Fibroblast of skin of left quadriceps (primary cell): ENCODE results near the gene CAMTA1.
A peak's percentile ranks its signal among the peaks of the same experiment; 100 is the strongest.
"Not testable (repeated sequence)": the region's sequence is repeated elsewhere in the genome, so short reads cannot be mapped to it uniquely, and the experiment has no call there.

Experiments
- DNase-seq, 2 experiments: peaks; one replicate each; pipeline ENCODE4 v3.0.0-alpha.2; 2013; ENCODE audit warnings: low read depth in 2 of 2

Gene CAMTA1

DNA sequence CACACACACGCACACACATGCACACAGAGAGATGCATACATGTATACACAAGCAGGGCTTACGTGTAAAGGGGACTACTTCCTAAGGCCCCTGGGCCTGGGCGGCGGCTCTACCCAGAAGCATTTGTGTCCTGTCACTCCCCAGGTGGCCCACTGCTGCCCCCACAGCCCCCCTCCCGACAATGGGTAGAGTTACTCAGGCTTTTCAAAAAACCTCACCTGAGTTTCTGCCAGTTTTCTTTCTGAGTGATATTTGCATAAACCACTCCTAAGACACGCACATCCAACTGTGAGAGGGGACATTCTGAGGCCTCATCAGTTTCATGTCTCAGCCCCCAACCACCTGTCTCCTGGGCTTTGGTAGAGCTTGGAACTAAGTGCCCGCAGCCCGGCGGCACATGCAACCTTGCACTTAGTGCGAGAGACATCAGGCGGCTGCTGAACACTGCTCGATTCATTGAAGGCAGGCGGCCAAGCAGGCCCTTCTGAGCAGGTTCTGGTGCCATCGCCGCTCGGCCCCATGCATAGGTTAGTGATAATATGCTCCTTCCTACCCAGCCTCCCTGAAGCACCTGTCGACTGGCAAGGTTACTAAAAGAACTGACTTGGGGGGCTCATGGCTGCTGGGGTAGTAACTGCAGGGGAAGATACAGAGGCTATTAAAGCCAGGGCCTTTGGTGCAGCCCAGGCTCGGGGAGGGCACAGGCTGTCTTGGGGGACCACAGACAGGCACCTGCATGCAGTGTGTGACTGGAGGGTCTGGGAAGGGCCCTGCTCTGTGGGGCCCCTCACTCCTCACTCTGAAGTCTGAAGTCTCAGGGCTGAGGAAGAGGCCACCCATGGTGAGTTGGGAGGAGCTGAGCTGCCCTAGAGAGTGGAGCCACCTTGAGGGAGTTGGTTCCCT lies 621.6 kb downstream of the CAMTA1 start:
- no peak for DNase-seq

DNA sequence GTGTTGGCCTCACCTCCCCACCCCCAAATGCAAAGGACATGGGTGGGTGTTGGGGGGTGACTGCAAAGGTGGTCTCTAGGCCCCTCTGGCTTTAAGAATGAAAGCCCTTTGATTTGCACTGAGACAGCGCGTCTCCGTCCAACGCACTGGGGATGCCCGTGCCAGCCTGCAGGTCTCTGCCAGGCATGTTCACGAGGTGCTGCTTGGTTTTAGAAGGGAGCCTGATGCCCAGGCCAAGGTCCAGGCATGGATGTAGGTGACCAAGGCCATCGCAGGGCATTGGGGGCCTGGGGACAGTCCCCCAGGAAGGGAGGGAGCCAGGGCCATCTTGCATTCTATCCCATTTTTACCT lies 622.3 kb downstream of the CAMTA1 start:
- DNase-seq, result no peak

DNA sequence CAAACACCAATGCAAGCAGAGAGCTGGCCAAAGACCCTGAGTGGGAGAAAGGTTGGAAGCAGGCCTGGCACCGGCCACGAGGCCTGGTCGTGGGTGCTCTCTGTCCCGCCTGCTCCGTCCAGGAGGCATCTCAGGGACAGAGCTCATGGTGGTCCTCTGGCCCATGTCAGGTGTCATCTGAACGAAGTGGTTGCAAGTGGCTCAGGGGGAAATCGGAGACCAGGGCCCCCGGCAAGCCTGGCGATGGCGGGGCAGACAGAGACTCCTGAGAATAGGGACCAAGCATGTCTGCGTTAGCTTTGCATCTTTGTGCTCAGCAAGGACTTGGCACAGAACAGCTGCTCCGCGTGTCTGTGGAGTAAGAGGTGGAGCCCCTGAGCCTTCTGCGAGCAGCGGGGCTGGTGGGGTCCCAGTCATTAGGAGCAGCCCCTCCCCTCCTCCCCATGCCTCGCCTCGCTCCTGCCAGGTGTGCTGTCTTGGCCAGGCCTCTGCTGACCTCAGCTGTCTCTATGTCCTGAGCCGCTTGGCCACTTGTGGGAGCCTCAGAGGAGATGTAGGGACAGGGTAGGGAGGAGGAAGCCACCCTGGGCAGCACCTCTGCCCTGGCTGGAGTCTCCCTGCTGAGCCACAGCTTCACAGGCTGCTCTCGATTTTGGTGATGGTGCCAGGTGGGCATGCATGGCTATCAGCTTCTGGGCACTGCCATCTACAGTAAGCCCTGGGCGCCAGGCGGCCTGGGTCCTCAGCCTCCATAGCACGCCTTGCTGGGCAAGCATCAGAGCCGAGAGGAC lies 622.9 kb downstream of the CAMTA1 start:
- no peak for DNase-seq

DNA sequence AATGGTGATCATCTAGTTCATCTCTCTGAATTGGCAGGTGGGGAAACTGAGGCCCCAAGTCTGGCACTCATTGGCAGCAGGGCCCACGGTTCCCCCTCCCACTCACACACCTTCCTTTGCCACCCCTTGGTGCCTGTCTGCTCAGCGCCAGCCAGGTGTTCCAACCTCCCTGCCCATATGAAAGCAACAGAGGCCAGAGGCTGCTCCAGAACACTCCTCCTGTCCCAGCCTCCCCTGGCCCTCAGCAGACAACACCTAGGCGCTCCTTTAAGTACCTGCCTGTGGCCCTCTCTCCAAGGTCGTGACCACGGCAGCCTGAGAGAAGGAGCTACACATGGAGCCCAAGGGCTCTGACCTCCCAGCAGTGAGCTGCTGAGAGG lies 623.5 kb downstream of the CAMTA1 start:
- no peak for DNase-seq

DNA sequence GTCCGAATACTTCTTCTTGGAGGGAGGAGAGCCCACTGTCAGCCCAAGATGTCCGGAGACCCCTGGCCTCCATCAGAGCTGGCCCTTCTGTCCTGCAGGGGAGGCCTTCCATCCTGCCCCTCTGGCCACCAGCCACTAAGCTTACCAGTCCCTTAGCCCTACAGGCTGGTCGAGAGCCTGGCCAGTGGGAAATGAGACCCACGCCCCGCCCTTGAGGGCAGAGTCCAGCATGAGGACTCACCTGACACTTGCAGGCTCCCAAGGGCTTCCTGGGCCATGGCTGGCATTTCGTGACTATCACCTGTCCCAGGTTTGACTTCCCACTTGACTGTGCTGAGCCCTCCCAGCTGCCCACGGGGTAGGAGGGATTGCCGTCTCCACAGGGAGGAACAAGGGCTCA lies 624.0 kb downstream of the CAMTA1 start:
- DNase-seq, result no peak

DNA sequence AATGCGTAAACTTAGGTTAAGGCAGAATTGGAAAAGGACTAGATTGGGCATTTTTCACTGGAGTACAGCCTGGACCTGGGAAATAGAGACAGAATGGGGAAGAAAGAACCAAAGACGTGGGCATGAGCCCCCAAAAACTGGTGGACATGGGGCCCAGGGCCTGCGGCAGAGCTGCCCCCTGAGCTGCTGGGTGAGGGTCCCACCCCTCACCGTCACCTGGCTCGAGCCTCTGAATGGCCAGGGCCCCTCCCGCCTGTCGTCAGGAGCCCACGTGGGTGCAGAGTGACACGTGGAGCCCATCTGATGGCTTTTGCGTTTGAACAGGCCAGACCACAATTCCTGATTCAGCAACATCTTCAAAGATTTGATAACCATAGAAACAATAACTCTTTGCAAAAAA lies 624.9 kb downstream of the CAMTA1 start:
- no peak for DNase-seq

DNA sequence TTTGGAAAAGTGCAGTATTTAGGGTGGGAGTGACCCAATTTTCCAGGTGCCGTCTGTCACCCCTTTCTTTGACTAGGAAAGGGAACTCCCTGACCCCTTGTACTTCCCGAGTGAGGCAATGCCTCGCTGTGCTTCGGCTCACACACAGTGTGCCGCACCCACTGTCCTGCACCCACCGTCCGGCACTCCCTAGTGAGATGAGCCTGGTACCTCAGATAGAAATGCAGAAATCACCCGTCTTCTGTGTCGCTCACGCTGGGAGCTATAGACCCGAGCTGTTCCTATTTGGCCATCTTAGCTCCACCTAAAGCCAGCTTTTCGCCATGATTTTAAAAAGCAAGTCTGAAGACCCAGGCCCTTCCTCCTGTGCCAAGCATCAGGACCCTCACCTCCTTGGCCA lies 632.4 kb downstream of the CAMTA1 start:
- not testable (repeated sequence) for DNase-seq

DNA sequence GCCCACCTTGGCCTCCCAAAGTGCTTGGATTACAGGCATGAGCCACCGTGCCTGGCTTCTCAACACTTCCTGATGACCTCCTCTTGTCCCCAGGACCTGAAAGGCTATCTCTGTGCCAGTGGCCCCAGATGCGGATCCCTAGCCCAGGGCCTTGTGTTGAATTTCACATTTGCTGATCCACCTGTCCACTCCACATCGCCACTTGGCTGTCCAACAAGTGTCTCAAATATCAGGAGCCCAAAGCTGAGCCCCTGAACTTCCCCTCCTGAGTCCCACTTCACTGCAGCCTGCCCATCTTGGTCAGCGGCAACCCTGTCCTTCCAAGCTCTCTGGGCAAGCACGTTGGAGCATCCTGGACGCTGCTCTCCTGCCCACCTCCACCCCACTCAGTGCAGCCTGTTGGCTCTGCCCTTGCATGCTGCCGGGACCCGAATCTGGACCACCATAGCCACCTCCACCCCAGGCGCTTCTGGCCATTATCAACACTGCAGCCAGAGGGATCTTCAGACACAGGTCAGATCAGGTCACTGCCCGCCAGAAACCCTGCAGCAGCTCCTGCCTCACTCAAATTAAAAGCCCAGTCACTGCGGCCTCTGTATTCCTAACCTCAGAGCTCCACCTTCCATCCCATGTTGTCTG lies 633.3 kb downstream of the CAMTA1 start:
- DNase-seq, result no peak

DNA sequence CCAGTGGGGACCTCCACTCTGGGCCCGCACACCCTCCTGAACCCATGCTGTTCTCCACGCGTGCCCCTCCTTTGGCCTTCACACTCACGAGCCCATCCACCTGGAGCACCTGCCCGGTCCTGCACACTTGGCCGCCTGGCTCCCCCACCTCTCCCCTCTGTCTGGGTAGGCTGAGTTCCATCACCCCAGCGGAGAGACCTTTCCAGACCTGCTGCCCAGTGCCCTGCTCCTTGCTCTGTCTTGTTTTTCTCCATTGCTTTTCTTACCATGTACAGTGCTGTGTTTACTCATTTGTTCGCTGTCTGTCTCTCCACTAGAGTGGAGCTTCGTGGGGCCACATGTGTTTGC lies 634.8 kb downstream of the CAMTA1 start:
- DNase-seq, result no peak

DNA sequence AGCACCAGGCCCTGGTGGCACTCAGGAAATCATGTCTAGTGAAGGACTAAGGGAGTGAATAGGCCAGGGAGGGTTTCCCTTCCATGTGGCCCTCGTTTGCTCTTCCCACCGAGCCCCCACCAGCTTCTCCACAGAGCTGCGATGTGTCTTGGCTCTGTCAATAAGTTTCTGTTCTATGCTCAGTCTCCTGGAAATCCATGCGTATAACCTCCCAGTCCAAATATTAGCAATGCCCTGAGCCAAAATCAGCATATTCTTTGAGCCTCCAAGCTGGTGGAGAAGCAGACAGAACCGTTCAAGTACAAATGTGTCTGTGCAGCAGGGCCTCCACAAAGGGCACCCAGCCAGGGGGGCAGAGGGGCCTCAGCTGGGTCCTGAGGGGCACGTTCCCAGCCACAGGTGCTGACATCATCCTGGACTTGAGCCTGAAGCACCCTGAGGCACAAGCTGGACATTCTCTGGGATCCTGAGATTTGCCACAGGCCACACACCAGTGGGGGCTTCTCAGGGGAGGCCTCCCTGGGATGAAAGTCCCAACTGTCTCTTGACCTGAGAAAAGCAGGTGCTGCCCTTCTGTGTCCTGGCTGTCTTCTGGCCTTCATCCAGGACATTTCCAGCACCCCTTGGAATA lies 635.3 kb downstream of the CAMTA1 start:
- DNase-seq, result no peak

DNA sequence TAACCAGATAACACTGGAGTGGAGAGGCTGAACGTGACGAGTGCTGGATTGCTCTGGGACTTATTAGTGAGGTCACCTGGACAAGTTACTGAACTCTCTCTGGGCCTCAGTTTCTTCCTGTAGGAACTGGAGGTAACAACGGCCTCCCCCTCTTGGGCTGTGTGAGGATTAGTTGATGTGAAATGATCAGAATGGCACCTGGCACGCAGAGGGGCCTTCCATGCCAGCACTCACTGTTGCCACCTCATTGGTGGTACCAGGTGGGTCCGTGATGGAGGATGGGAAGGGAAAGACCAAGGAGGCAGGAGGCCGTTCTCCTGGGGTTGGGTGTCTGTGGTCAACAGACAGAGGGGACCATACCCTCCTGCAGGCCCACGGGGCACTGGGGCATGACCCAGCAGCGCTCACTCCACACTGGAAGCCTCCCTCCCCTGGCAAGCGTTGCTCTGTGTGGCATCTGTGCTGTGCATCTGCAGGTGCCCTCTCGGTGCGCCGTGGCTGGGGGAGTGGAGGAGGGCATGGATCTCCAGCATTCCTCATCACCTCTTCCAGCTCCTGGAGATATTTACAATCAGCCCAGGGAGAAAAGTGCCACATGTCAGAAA lies 636.3 kb downstream of the CAMTA1 start:
- DNase-seq, result no peak

DNA sequence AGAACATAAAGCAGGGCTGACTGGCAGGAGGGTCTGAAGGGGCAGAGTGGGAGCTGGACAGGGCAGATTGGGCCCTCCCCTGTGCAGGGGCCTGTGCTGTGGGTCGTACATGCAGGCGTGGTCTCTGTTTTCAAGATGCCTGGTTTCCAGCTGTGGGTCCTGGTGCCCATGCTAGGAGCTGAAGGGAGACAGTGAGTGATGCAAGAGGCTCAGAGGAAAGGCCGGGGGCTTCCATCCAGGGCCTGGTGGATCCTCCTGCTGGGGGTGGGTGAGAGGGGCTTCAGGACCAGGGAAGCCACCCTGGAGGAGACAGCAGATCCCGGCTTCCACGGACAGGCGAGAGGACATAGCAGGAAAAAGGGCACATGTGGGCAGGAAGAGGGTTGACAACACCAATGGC lies 636.8 kb downstream of the CAMTA1 start:
- no peak for DNase-seq

DNA sequence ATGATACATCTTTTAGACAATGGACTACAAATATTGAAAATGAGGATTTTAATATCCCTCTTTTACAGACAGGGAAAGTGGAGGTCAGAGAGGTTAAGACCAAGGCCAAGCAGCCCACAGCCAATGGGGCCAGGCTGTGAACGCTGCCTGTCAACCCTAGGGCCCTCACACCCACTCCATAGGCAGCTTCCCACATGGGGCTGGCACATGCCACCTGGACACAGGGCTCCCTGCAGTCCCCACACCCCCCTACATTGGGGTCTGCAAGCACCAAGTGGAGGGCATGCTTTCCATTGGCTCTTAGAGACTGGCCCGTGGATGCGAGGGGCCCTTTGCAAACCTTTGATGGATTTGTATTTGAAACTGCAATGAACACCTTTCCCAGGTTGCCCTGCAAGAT lies 637.3 kb downstream of the CAMTA1 start:
- DNase-seq, result no peak

DNA sequence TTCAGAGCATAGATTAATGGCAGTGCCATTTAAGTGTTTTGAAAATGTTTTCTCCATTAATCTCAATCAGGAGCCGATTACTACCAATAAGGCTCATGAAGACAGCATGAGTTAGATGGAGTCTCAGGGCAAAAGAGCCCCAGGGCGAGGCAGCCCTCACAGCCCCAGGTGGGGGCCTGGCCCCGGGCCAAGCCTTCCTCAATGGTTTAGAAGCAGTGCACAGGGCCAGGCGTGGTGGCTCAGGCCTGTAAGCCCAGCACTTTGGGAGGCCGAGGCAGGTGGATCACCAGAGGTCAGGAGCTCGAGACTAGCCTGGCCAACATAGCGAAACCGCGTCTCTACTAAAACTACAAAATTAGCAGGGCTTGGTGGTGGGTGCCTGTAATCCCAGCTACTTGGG lies 637.7 kb downstream of the CAMTA1 start:
- DNase-seq, result no peak

DNA sequence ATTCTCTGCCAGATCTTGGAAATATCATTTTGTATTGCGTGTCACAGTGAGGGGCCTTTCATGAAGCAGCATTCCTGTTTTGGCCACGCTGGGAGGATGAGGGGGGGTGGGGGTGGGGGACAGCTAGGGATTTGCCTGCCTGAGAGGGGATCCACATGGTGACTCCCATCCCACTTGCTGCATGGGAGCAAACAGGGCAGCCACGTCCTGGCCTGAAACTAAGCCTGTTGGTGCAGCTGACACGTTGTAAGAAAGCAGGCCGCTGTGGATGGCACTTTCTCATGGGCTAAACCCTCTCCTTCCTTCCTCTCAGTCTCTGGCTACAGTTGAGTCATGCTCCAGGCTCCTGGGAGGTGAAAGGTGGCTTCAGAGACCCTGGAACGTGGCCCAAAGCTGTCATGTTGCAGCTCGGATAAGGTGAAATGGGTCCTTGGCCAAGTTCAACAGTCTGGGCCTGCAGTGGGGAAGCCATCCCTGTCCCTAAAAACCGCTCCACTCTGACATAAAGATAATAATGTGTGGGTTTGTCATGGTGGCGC lies 639.2 kb downstream of the CAMTA1 start:
- DNase-seq, result no peak

DNA sequence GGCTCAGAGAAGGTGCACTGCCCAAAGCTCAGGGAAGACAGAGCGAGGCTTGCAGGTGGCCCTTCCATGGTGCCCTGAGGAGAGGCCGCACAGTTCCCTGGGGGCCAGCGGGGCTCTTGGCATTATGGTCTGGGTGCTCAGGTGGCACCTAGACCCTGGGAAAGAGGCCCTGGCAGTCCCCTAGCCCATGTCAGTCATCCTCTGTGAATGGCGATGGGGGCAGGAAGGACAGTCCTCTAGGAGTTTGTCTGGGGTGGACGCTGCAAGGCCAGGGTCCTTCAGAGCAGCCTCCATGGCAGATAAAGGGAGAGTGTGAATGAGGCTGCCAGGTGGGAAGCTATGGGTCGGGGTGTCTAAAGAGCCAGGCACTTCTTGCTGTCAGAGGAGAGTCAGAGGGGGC lies 640.0 kb downstream of the CAMTA1 start:
- no peak for DNase-seq

DNA sequence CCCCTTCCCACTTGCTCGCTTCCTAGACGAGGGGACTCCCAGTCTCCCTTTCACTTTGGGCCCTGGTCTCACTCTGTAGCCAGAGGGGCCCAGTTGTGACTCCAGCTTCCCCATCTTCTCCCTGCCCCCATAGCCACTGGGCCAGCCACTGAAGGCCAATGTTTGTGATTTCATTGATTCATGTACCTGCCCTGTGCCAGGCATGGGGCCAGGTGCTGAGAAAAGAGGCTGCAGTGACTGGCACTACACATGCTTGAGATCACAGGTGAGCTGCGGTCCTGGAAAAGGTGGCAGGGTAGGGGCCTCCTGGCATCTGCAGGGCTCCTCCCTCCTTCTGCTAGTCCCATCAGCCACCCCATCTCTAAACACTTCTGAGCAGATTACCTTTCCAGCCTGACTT lies 640.5 kb downstream of the CAMTA1 start:
- no peak for DNase-seq

DNA sequence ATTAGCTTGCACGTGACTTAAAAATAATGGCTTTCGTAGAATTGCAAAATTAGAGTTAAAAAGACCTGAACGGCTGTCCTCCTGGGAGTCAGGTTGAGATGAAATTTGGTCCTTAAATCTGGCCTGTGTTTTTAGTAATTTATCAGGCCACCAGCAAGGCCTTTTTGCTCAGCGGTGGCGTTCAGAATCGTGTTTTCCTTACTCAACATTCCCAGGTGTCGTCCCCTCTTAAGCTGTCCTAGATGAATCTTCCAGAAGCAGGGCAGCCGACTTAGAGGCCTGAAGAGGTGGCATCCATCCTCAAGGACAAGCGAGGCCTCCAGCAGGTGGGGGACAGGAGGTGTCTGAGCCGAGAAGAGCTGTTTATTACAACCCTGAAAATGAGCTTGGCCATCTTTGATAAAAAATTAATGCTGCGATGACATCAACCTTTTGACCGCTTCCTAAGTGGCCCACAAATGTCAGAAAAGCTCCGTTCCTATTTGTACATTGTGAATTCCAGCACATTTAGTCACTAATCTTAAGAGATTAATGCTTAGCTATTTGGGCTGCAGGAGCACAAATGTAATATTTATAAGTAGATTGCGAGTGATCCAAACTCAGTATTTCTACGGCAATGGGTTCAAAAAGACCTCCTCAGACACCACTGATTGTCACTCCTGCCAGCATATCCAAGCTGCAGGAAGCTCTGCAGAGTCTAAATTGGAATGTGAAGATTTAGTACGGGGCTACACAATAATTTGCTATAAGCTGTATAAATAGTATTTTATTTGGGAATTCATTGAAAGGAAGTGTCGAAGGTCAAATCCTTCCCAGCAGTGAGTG lies 641.7 kb downstream of the CAMTA1 start:
- peak in 1 of 2 experiments; percentile 12 for DNase-seq

DNA sequence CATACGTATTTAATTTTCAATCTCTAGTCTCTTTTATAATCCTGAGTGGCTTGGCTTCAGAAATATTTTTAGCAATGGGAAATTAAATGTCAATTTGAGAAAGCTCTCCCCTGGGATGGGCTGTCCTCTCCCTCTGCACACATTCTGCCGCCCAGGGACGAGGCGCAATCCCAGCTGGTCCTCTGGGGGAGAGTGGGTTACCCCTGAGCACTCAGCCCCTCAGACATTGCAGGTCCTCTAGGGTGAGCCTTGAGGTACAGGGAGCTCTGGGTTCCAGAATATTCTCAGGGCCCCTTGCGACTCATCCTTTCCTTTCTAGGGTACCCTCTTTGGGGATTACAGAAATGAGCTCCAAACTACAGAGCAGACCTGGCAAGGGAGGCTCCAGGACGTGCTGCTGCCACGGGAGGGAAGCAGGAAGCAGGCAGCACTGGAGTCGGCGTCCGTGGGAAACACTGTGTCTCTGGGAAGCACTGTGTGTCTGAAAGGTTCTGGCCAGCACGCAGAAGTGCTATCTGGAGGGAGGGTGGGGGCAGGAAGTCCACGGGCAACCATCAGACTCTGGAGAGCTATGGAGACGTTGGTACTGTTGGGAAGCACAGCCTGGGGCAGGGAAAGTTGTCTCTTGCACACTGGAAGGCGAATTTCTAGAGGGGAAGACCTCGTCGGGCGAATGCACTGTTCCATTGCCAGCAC lies 642.5 kb downstream of the CAMTA1 start:
- DNase-seq, result no peak

DNA sequence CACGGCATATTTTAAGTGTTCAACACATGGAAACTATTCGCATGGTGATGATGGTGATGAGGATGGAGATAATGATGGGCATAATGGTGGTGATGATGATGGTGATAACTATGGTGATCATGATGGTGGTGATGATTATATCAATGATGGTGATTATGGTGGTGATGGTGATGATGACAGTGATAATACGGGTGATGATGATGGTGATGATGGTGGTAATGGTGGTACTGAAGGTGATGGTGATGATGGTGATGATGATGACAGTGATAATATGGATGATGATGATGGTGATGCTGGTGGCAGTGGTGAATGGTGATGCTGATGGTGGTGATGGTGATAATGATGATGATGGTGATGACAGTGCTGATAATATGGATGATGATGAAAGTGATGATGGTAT lies 644.0 kb downstream of the CAMTA1 start:
- no peak for DNase-seq
